Measurements from ENCODE around the gene UNC13B.

UNC13B gene

DNA sequence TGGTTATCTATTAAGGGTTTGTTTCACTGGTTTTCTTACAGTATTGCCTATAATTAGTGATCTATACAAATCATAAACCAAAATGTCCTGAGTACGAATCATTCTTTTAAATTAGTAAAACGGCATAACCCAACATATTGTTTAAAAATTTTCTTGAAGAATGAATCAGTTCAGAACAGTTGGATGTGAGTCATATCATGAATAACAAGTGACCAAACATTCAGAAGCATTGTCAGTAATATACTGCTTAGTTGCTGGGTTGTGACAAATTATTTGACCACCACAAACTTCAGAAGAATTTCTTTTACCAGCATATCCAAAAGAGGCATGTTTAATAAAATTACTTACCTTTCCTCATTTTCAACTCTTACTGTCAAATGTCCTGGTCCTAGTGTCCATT is 111.2 kb downstream of the UNC13B start:
- in situ Hi-C loops (cut with HindIII; ENCODE audit: low sequenced_read_pairs): no loop called here
- TF ChIP-seq, protein P1, sequence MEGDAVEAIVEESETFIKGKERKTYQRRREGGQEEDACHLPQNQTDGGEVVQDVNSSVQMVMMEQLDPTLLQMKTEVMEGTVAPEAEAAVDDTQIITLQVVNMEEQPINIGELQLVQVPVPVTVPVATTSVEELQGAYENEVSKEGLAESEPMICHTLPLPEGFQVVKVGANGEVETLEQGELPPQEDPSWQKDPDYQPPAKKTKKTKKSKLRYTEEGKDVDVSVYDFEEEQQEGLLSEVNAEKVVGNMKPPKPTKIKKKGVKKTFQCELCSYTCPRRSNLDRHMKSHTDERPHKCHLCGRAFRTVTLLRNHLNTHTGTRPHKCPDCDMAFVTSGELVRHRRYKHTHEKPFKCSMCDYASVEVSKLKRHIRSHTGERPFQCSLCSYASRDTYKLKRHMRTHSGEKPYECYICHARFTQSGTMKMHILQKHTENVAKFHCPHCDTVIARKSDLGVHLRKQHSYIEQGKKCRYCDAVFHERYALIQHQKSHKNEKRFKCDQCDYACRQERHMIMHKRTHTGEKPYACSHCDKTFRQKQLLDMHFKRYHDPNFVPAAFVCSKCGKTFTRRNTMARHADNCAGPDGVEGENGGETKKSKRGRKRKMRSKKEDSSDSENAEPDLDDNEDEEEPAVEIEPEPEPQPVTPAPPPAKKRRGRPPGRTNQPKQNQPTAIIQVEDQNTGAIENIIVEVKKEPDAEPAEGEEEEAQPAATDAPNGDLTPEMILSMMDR (IDR thresholded peaks at IDR 0.05; ENCODE audit: low read depth, low read length): no peak
- DNase-seq (ENCODE audit: low read depth, low spot score): peak; percentile 62
- H3K4me3 ChIP-seq (ENCODE audit: low read depth, low read length): no peak overlapping the region

DNA sequence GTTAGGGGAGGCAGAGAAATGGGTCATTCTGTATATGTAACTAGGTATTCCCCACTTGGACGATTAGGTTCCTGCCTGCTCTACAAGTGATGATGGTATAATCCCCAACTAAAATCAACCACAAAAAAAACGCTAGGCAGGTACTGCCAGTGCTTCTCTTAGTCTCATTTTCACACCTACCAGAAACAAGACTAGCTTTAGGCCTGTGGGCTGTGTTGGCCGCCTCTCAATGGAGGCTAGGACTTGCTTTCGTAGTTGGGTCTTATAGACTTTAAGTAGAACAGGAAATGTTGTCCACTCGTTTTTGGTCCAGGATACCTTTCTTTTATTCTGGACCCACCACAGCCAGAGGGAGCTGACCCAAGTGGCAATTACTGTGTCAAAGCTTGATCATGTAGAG is 111.8 kb downstream of the UNC13B start:
- no peak for DNase-seq (ENCODE audit: low read depth, low spot score)
- TF ChIP-seq, protein P1 (IDR thresholded peaks at IDR 0.05; ENCODE audit: low read depth, low read length): no peak
- in situ Hi-C loops (cut with HindIII; ENCODE audit: low sequenced_read_pairs): no loop called here
- H3K4me3 ChIP-seq (ENCODE audit: low read depth, low read length): no peak overlapping the region

DNA sequence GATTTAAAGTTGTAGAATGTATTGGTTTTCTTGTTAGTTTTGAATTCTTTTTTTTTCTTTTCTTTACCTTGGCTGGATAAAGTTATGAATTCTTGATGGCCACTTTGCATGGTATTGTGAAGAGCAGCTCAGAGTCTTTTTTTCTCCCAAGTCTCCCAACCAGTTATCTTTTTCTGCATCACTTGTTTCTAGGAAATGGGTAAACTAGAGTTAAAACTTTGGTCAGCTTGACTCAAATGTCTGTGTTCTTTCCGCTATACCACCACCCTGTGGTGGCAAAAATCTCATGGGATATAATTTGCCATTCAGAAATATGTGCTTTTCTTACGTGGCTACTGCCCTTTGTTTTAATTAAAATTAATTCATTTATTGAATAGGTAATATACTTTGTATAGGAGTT is 113.2 kb downstream of the UNC13B start:
- H3K4me3 ChIP-seq (ENCODE audit: low read depth, low read length): no peak overlapping the region
- TF ChIP-seq, protein P1 (IDR thresholded peaks at IDR 0.05; ENCODE audit: low read depth, low read length): no peak
- in situ Hi-C loops (cut with HindIII; ENCODE audit: low sequenced_read_pairs): no loop called here
- DNase-seq (ENCODE audit: low read depth, low spot score): no peak

DNA sequence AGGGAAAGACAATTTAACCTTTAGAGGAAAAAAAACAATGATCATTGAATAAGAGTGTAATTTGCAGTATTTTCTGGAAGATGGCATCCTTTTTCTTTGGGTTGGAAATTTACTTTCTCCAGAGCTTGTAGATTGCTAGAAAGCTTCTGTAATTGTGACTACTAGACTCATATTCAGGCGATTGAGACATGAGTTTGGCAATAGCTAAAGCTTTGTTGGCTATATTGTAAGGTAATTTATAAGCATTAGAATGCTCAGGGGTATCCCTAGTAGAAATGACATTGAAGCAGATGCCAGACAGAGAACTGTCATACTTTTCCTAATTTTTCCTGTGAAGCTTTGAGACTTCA is 115.3 kb downstream of the UNC13B start:
- in situ Hi-C loops (cut with HindIII; ENCODE audit: low sequenced_read_pairs): no loop called here
- no peak for DNase-seq (ENCODE audit: low read depth, low spot score)
- TF ChIP-seq, protein P1 (IDR thresholded peaks at IDR 0.05; ENCODE audit: low read depth, low read length): no peak
- no peak overlapping the region for H3K4me3 ChIP-seq (ENCODE audit: low read depth, low read length)

DNA sequence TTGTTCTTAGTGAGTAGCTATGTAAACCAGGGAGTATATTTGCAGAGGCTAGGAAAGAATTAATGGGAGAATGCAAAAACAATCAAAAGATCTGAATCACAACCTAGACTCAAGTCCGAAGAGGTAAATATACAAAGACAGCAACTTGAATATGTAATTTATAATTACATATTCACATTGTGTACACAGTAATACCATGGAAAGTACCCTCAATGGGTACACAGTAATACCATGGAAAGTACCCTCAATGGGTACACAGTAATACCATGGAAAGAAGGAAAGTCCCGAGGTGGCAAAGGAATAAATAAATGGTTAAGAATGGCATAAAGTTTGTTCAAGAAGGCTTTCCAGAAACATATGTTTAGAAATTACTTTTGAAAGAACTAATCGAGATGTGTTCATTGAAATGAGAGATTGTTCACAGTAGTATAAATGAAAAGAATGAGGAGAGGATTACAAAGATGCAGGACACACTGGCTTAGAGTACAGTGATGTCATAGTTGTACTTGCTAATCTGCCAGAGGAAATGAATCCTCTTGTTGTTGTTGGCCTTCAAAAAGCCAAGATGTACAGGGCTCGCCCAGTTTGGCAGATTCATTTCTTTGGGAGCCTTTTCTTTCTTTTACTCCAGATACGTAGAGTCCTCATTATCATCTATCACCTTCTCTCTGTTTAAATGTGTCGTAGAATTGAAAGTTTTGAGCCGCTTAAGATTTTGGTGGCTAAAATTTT is 116.0 kb downstream of the UNC13B start:
- TF ChIP-seq, protein P1 (IDR thresholded peaks at IDR 0.05; ENCODE audit: low read depth, low read length): no peak
- no peak overlapping the region for H3K4me3 ChIP-seq (ENCODE audit: low read depth, low read length)
- in situ Hi-C loops (cut with HindIII; ENCODE audit: low sequenced_read_pairs): no loop called here
- DNase-seq (ENCODE audit: low read depth, low spot score): peak; percentile 89

DNA sequence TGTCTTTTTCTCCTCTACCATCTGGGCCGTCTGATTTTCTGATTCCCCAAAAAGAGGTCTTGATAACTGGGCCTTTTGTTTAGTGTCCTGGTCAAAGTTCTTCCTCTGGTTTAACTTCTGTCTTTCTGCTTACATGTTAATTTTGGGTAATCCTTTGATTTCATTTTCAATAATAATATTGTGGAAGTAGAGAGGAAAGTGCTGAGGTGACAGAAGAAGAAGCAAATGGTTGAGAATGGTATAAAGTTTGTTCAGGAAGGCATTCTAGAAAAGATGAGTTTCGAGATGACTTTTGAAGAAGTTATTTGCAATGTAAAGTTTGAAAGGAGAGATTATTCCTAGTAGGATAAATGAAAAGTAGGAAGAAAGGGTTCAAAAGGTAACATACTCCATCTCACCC is 118.1 kb downstream of the UNC13B start:
- TF ChIP-seq, protein P1 (IDR thresholded peaks at IDR 0.05; ENCODE audit: low read depth, low read length): no peak
- no peak overlapping the region for H3K4me3 ChIP-seq (ENCODE audit: low read depth, low read length)
- no peak for DNase-seq (ENCODE audit: low read depth, low spot score)
- in situ Hi-C loops (cut with HindIII; ENCODE audit: low sequenced_read_pairs): no loop called here

All from astrocyte of the spinal cord (primary cell).